HL-60/S4 (cell line): ENCODE results near the gene DGCR6L.
"Not testable (repeated sequence)": the region's sequence is repeated elsewhere in the genome, so short reads cannot be mapped to it uniquely, and the experiment has no call there.

Experiments
- in situ Hi-C: fragments of 300-500 bp; cut with MboI; formaldehyde crosslinking; loops from 2 replicates; pipeline ENCODE4 v1.14.3; 2022; ENCODE audit warnings: low sequenced_read_pairs

Gene DGCR6L

DNA sequence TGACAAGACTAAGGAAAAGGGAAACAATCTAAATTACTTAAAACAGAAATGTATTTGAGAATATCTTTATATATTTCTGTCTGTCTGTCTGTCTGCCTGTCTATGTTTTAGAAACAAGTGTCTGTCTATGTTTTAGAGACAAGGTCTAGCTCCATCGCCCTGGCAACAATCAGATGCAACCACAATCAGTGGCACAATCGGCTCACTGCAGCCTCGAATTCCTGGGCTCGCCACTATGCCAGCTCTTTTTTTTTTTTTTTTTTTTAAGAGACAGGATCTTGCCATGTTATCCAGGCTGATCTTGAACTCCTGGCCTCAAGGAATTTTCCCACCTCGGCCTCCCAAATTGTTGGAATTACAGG lies 8.7 kb upstream of the DGCR6L start:
- in situ Hi-C loops, result not testable (repeated sequence)

DNA sequence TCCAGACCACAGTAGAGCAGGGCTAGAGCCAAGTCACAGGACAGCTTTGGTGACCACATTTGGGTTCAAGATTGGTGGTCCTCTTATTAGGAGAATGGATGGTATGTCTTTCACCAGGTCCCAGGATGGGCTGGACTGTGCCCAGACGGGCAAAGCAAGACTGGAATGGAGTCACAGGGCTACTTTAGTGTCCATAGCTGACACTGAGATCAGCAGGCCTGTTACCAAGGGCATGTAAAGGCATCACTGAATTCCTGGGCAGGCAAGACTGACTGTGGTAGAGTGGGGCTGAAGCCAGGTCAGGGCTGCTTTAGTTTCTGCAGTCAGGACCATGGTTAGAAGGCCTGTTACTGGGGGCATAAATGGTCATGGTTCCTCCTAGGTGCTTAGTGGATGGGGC lies 6.1 kb upstream of the DGCR6L start:
- in situ Hi-C loops, result not testable (repeated sequence)

DNA sequence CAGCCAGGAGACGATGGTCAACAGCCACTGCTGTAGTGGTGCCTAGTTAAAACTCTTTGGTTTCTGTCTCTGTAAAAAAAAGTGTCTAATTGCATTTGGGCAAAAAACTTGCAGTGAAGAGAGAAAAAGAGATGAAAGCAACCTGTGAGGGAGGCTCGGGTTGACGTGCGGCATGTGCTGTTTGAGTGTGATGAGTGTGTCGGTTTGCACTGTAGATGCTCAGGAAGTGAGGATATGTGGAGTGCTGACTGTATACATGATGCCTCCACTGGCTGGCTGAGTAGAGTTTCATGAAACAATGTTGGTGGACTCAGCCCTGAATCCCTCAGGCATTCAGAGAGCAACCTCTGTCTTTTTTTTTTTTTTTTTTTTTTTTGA lies 4.3 kb upstream of the DGCR6L start:
- in situ Hi-C loops, result no loop called here

DNA sequence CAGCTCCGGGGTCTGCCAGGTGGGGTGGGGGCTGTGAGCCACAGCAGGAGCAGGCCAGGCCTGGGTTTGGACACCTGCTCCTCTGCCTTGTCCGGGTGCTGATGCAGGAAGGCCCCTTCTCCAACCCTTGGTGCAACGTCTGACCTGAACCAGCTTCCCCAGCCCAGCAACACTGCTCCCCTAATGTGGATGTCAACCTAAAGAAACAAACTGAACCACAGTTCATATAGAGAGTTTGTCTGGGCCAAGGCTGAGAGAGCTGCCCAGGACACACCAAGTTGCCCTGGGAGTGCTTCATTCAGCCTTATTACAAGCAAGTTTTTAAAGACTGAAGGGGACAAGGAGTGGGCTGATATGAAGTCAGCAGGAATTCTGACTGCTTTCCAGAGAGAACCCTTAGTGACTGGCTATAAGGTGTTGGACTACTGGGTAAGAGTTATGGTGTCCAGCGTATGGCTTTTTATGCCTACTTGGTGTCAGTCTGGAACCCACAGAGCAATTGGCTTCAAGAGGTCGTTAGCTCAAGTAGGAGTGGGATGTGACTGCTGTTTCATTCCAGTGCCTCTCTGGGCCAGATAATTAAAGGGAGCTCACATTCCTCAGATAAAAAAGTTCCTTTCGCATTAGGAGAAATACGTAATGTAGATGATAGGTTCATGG lies 1.8 kb upstream of the DGCR6L start:
- in situ Hi-C loops, result not testable (repeated sequence)

DNA sequence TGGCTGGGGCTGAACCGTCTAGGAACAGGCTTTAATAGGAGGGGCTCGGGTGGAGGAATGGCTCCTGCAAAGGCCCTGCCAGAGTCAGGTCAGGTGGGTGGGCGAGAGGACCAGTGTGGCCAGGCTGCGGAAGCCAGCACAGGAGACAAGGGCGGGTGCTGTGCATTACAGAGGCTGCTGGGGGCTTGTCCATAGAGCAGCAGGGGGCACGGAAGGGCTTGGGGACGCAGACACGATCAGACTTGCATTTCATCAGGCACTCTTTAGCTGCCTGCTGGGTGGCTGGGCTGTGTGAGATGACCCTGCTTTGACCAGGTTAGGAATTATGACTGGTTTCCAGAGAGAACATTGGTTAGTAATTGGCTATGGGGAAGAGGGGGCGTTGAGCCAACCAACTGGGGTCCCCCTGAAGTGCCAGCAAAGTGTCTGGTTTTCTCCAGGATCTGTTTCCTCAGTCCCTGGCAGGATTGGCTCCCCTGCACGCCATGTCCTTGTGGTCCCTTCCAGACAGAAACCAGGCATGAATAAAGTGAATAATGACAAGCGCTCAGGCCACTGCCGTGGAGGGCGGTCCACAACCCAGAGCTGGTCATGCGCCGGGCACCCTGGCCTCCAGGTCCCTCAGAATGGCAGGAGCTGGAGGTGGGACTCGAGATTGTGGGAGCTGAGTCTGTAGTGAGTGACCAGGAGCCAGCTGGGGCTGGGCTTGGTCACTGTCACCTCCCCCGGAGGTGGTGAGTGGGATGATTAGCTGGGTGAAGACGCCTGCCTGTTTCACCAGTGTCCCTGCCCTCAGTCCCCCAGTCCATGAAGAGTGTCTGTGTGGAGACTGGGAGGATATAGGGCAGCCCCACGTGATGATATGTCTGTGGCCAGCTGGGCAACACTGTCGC lies 1.0 kb upstream of the DGCR6L start:
- in situ Hi-C loops, result not testable (repeated sequence)

DNA sequence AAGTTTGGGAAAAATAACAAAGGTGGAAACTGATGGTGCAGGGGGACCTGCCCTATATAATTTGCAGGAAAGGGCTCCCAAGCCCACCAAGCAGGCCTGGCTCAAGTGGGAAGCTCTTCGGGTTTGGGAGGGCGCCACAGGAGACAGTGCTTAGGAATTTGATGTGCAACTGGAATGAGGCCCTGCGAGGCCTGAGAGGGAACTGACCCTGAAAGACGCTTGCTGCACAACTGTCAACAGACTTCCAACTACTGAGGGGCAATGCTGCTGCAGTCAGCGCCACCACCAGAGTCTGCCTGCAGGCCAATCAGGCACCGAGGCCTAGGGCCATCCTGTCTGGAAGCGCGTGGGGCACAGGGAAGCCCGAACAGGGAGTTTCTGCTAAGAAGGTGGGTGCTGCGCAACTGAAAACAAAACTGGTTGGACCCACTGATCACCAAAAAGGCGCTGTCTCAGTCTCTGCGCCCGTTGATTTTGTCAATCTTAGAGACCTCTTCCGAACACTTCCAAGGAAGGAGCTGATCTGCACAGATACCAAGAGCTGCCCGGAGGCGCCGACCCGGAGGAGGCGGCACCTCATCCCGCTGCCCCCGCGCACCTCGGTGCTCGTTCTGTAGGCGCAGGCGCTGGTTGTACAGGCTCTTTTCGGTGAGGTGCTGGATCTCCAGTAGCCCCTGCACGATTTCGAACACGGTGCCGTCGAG lies 667 bp downstream of the DGCR6L start:
- in situ Hi-C loops, result no loop called here

DNA sequence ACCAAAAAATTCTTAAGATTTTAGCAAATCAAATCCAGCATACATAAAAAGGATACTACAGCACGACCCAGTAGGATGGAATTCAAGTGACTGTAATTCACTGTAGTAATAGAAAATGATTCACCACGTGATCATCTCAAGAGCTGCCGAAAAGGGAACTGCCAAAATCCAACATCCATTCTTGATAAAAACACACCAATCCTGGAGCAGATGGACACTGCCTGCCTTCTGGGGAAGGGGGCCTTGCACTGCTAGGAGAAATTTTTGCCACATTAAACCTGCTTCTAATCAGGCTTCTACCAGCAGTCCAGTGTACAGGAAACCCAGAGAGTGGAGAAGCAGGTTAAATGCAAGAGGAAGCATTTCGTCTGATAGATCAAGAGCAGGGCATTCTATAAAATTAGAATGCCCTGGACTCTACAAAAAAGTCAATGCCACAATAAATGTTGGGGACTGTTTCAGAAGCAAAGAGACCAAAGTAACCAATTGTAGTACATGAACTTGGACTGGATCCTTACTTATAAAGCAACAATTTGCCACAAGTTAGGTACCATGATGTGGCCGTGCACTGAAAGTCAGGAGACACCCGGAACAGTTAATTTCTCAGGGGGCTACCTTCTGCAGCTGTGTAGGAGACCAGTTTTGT lies 1.7 kb downstream of the DGCR6L start:
- in situ Hi-C loops, result not testable (repeated sequence)

DNA sequence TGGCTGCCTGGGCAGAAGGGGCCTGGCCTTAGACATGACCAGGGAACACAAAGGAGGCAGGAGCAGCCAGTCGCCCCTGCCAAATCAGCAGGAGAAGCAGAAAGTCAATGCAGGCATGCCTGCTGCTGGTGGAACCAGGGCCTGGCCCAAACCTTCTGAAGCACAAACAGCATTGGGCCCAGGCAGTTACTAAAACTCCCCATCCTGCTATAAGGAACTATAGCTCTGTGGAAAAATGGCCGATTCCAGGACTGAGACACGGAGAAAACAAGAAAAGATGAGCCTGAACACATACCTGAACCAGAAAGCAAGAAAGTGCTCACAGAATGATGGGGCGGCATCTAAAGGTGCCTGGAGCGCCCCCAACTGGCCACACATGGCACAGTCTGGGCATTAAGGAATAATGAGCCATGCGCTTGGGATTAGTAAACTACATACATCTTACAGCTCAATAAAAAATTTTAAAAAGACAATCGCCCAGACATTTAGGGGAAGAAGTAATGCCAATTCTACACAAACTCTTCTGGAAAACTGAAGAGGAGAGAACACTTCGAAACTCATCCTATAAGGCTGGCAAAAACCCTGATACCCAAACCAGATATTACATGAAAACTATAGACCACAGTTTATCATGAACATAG lies 2.3 kb downstream of the DGCR6L start:
- in situ Hi-C loops, result not testable (repeated sequence)

DNA sequence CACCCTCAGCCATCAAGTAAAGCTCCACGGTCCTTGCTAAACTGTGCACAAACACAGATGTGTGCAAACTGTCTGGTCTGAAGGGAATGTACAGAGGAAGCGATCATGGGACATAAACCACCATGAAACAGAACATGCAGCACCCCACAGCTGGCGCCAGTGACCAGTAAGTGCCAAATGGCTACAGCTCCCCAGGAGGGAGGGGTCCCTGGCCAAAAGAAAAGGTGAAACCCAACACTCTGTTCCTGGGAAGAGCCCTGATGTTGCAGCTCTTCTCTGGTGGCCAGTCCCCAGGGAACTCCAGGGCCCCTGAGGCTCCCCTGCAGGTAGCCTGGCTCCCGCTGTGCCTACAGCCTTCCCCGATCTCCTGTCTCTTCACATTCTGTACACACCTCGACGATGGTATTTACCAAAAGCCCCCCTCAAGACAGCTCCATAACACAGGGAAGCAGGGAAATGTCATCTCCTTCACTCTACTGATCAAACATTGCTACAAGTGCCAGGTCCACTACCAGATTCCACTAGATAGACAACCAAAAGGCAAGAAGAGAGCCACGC lies 2.9 kb downstream of the DGCR6L start:
- in situ Hi-C loops, result no loop called here

DNA sequence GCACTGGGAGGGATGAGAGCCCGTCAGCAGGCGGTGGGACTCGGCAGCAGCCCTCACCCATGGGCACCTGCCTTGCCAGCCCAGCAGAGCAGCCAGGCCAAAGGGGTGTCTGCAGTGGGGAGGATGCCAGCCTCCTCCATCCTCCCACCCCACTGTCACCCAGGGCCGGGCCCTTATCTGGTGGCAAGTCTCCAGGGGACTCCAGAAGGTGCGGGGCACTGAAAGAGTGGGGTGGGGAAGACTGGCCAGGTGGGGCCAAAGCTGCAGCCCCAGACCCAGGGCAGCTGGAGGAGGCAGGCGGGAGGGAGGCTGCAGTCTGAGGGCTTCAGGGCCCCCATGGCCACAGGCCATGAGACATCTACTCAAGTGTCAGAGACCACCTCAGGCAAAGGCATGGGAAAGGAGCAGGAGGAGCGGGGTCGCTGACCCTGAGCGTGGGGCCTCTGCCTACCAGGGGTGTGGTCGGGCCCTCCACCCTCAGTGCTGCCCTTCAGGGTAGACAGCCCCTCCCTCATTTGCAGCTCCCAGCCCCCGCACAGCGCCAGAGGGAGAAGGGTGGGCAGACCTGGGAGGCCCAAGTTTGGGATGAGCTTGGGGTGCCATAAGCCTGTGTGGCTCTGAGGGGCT lies 3.5 kb downstream of the DGCR6L start:
- in situ Hi-C loops, result no loop called here

DNA sequence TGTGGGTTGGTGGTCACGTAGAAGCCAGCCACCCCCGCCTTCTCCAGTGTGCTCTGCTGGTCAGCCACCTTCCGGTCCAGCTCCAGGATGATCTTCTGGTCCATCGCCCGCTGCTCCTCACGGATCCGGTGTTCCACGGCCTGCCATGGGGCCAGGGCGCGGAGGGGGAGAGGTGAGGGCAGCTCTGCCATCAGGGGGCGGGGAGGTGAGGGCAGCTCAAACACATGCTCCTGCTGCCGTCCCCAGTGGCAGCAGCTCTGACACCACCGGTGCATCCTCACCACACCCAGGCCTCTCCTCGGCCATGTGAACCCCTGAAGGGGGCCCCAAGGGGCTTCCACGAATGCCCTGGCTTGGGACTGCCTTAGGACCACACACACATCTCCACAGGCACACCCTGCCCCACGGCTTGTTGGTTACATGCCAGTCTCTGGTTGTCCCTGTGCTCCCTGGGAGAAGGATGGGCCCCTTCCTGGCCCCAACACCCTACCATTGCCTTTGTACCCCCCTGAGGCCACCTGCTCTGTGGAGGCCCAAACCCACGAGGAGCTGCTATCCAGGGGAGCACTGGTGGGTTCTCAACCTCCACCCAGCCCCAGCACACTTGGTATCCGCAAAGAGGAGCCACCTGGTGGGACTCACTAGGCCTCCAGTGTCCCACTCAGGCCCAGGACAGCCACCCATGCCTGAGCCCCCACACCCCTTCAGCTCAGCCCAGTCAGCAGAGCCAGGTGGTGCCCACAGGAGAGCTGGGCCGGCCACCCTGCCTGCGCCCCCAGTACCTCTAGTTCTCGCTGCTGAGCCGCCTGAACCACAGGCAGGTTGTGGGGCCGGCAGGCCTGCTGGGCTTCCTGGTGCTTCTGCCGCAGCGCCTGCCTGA lies 4.3 kb downstream of the DGCR6L start:
- in situ Hi-C loops, result no loop called here

DNA sequence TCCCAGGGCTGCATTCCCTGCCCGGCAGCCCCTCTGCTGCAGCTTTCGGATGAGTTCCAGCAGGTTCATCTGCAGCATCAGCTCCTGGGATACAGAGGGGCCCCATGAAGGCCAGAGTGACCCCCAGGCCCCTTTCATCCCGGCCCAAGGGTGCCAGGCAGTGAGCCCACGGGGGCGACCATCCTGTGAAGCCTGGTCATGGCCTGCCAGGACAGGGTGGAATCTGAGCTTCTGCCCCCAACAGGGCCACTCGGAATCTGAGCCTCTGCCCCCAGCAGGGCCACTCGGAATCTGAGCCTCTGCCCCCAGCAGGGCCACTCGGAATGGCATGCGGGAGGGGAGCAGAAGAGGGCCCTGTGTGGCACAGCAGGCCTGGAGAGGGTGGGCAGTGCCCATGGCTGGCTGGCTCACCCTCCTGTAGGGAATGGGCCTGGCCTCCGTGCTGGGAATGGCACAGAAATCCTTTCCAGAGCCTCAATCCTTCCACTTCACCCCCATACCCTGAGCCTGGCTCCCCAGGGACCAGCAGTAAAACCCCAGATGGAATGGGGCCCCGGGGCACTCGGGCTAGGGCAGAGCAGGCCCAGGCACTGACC lies 5.0 kb downstream of the DGCR6L start:
- in situ Hi-C loops, result not testable (repeated sequence)

DNA sequence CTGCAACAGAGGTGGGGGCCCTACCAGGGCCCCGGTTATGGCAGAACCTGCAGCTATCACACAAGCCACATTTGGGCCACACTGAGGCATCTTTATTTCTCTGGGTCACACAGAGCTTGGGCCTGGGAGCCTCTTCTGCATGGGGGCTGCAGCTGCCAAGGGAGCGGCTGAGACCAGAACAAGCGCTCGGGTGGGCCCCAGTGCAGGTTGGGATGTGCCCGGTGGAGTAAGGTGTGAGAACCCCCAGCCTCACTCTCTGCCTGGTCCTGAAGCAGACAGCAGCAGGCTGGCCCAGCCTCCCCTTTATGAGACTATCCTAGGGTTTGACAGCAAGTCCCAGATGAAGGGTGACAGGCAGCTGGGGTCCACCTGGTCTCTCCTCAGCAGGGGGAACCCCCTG lies 5.7 kb downstream of the DGCR6L start:
- in situ Hi-C loops, result not testable (repeated sequence)

DNA sequence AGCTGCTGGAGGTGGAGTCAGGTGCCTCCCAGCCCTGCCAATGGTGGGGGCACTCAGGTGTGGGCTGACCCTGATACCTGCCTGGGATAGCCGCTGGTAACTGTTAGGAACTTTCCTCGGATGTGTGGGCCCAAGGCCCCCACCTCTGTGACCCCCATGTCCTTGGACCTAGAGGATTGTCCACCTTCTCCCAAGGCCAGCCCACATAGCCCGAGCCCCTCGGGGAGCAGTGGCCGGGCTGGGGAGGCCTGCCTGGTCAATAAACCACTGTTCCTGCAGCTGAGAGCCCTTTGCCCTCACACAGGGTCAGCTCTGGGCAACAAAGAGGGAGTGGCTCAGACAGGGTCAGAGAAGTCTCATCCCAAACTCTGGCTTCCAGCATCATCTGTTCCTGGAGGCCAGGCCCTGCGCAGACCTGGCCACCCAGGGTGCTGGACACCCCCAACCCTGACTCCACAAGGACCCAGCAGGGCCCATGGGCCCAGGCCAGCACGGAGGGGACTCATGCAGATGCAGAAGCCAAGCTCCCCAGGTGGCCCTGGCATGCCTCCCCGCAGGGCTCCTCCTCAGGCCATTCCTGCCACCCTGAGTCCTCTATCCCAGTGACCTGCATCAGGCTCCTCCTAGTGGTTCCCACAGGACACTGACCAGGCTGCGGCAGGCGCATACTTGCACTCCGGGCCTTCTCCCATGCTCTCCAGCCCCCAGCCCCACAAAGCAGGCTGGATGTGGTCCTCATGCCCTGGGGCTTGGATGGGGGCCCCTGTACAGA lies 6.4 kb downstream of the DGCR6L start:
- in situ Hi-C loops, result not testable (repeated sequence)

DNA sequence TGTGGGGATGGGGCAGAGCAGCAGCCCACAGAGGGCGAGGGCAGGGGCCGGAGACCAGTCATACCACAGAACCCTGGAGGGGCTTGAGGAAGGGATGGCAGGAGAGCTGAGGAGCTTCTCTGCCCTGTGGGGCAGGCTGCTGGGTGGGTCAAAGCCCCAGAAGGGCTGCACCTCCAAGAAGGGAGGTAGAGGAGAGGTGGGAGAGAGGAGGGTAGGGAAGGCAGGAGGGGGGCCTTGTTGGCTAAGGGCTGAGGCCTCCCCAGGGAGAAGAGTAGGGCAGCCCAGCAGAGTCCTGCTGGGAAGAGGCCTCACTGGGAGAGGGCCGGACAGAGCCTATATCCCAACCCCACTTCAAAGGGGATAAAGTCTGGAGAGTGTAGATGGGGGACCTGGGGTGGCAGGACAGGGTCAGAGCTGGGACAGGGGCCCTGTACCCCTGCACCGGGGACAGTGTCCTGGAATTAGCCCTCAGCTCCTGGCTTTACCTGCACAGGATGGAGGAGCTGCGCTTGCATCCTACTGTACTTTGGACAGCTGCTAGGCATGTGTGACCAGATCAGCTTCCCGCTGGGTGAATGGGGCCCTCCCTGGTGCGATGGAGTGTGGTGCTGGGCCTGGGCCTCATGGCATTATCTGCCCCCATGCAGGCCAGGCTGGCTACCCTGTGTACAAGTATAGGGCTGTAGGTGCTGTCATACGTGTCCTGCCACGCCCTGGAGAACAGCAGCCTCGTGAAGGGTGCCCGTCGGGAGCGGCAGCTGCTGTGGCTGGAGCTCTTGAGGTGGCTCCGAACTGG lies 7.3 kb downstream of the DGCR6L start:
- in situ Hi-C loops, result no loop called here

DNA sequence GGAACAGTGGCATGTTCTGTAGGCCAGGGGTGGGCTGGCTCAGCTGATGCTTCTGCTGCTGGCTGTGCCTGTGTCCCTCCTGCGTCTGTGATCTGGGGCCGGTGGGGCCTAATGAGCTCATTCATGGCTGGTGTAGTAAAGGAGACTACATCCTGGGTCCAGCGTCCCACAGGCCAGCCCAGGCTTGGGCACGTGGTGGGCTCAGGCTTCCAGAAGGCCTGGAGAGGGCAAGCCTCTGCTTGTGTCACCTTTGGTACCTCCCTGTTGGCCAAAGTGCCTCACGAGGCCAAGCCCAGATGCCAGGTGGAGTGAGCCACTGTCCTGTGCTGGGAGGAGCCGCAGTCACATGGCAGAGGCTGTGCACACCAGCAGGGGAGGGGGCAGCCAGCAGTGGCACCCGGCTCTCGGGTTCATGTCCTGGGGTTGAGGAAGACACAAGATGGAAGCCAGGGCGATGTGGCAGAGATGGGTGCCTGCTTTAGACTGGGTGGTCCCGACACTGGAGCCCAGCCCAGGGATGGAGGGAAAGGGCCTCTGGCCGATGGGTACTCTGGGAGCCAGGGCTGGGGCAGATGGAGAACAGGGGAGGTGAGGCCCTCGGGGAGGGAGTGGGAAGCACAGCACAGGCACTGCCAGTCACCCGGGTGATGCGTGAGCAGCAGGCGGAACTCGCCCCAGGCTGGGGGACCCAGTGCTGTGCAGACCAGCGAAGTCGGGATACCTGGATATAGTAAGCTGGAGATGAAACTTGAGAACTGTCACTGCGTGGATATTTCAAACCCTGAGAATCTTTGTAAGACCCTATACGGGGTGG lies 8.4 kb downstream of the DGCR6L start:
- in situ Hi-C loops, result not testable (repeated sequence)
